Prostate gland (tissue), 2 donors: Measurements from ENCODE around the gene ZBTB21. TPM values are rescaled to one million over a fixed set of nuclear protein-coding genes. Genes with fewer than 3 reads are reported as not detected.

Source experiments
- DNase-seq: peaks from one replicate; pipeline ENCODE4 v3.0.0-alpha.2; 2019; ENCODE audit warnings: low spot score
- H3K27ac ChIP-seq, 2 donors: fragments of 200-600 bp; sonication (generic); 2 replicates each; pipeline ENCODE4 v1.5.1; 2017 to 2019
- H3K27me3 ChIP-seq: fragments of 200-600 bp; sonication (generic); replicated peaks from 2 replicates; pipeline ENCODE4 v1.5.1; 2019; ENCODE audit not compliant: insufficient read depth
- H3K36me3 ChIP-seq, 2 donors: fragments of 200-600 bp; sonication (generic); 1 replicate in 1 of 2; 2 replicates in 1 of 2; pipeline versions ENCODE4 v1.5.1 to v1.8.1; 2017 to 2019
- H3K4me1 ChIP-seq: fragments of 200-600 bp; sonication (generic); replicated peaks from 2 replicates; pipeline ENCODE4 v1.5.1; 2019
- H3K4me3 ChIP-seq, 2 donors: fragments of 200-600 bp; sonication (generic); 2 replicates each; pipeline ENCODE4 v1.5.1; 2017 to 2019
- H3K9me3 ChIP-seq: fragments of 200-600 bp; sonication (generic); 2 replicates; pipeline ENCODE4 v1.5.1; 2017
- POLR2A ChIP-seq: fragments of 450-650 bp; IDR thresholded peaks from one replicate; pipeline ENCODE4 v1.6.1; 2016; ENCODE audit warnings: antibody characterized with exemption, mild to moderate bottlenecking
- POLR2AphosphoS5 ChIP-seq: sonication (generic); formaldehyde crosslinking; IDR thresholded peaks from one replicate; pipeline ENCODE4 v1.6.1; 2017; ENCODE audit warnings: antibody characterized with exemption
- WGBS: methylation state at CpG from one replicate; pipeline ENCODE4 v1.1.5; 2018; 5-methylcytosine and 5-hydroxymethylcytosine counted together
- intact Hi-C: fragments of 100-400 bp; cut with DNase I; formaldehyde crosslinking; loops from one replicate; pipeline ENCODE4 v1.14.2; 2022
- total RNA-seq, 2 donors: library from RNA; depleted of rRNA; stranded (reverse); fragments of >200 nt; gene quantifications; one replicate each; pipeline ENCODE4 v1.1.0, GENCODE V29; 2016
- TF ChIP-seq, protein P1 (sequence below), 4 experiments: fragments of 200-600 bp in 2 of 4; fragments of 450-650 bp in 2 of 4; sonication (generic) in 2 of 4; IDR thresholded peaks; 1 replicate in 3 of 4; 2 replicates in 1 of 4; pipeline ENCODE4 v1.5.1; 2016 to 2019; ENCODE audit warnings: antibody characterized with exemption in 4 of 4, mild to moderate bottlenecking in 2 of 4, moderate library complexity in 2 of 4

ZBTB21 gene
- total RNA-seq, 2 donors from 2014 or later = 12.3 to 13.6 TPM

DNA sequence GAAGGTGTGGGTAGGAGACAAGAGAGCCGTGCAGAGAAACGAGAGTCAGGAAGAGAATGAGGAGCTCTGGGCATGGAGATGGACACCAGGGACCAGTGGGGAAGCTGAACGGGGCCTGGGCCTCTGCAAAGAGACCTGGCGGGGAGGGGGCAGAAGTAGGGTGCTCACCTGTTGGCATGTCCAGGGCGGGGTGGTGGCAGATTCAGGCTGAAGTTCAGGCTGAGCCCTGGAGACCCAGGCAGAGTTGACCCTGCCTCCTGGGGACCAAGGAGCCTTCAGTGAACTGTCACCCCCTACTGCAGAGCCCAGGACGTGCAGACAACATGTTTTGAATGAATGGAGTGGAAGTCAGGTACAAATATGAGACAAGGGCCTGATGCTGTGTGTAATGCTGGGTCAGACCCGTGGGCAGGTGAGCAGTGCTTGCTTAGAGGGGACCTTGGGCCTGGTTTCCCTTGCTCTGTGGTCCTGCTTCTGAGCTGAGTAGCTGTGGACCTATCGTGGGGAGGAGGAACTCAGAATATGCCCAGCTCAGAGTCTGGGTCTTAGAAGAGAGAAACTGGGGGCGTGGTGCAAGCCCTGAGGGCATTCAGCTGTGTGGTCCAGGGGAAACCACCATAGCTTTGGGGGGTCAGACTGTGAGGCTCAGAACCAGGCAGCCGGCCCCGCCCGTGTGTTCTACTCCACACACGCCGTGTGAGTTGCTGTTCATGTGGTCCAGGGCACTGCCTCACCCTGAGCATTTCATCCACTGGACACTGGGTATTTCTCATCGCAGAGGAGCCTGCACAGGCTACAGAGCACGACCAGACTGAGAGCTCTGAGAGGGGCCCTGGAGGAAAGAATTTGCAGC is 39.6 kb upstream of the ZBTB21 start:
- no peaks in the 10 kb centered on the region for H3K9me3 ChIP-seq
- H3K4me3 ChIP-seq = no peak overlapping the region
- DNase-seq = no peak
- no peaks in the 10 kb centered on the region for H3K27me3 ChIP-seq
- TF ChIP-seq, protein P1, sequence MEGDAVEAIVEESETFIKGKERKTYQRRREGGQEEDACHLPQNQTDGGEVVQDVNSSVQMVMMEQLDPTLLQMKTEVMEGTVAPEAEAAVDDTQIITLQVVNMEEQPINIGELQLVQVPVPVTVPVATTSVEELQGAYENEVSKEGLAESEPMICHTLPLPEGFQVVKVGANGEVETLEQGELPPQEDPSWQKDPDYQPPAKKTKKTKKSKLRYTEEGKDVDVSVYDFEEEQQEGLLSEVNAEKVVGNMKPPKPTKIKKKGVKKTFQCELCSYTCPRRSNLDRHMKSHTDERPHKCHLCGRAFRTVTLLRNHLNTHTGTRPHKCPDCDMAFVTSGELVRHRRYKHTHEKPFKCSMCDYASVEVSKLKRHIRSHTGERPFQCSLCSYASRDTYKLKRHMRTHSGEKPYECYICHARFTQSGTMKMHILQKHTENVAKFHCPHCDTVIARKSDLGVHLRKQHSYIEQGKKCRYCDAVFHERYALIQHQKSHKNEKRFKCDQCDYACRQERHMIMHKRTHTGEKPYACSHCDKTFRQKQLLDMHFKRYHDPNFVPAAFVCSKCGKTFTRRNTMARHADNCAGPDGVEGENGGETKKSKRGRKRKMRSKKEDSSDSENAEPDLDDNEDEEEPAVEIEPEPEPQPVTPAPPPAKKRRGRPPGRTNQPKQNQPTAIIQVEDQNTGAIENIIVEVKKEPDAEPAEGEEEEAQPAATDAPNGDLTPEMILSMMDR (IDR thresholded peaks at IDR 0.05) = no peak
- TF ChIP-seq POLR2AphosphoS5 (no peak), POLR2A (no peak)
- no peak overlapping the region for H3K27ac ChIP-seq
- WGBS = 90% methylated on average over 16 of the region's 16 CpGs
- intact Hi-C loops = no loop called here
- H3K36me3 ChIP-seq = no peaks in the 10 kb centered on the region
- H3K4me1 ChIP-seq = no peaks in the 10 kb centered on the region

DNA sequence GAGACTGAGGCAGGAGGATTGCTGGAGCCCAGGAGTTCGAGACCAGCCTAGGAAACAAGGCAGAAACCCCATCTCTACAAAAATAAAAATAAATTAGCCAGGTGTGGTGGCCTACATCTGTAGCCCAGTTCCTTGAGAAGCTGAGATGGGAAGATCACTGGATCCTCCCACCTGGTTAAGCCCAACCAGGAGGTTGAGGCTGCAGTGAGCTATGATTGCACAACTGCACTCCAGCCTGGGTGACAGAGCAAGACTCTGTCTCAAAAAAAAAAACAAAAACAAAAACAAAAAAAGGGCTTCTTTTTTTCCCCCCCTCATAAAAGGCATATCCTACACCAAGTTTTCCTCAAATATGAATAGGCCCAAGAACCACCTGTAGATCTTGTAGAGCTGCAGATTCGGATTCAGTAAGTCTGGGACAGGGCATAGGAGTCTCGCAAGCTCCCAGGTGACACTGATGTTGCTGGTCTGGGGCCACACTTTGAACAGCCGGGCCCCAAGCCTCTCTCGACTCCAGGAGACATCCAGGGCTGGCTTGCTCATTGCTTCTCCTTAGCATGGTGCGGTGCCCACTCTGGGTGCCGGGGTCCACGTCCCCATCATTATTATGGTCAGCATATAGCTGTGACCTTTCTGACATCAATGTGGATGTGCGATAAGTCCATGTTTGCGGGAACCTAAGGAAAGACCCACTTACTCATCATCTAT is 38.9 kb upstream of the ZBTB21 start:
- Histone ChIP-seq H3K27me3 (no peaks in the 10 kb centered on the region), H3K4me1 (no peaks in the 10 kb centered on the region), H3K4me3 (no peak overlapping the region), H3K36me3 (no peaks in the 10 kb centered on the region), H3K27ac (no peak overlapping the region), H3K9me3 (no peaks in the 10 kb centered on the region)
- WGBS = 87% methylated on average over 10 of the region's 10 CpGs
- intact Hi-C loops = no loop called here
- TF ChIP-seq, protein P1 (IDR thresholded peaks at IDR 0.05) = no peak
- TF ChIP-seq POLR2AphosphoS5 = no peak
- no peak for TF ChIP-seq POLR2A
- no peak for DNase-seq

DNA sequence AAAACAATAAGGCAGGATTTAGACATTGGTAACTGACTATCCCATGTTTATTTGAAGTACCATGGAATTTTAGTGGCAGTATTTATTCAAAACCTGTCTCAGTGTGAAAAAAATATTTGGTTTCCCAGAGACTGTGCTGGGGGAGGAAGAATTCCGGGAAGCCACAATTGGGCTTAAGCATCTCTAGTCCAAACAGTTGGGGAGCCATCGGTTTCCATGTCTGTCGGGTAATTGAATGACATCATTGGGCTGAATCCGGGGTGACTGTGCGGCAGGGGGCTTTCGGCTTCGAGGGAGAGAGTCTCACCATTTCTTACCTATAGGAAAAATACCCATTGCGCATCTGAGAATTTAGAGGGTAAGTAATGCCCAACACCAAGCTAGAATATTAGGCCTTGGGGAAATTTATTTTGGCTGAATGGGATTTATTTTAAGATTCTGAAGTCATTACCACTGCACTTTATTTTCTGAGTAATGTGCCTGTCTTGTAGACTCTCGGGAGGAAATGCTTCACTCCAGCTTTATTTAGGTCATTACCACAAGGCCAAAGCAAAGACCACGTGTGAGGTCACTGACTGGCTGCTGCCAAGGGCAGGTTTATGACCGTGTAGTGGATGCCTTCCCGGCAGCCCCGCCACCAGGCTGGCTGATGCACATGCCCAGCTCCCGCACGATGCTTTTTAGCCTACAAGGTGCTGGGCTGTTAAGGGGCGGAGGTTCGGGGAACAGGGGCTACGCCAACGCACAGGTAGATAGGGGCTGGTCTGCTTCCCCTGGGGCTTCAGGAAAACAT is 37.9 kb upstream of the ZBTB21 start:
- H3K4me1 ChIP-seq = no peaks in the 10 kb centered on the region
- H3K27ac ChIP-seq = no peak overlapping the region
- no peaks in the 10 kb centered on the region for H3K27me3 ChIP-seq
- intact Hi-C loops = no loop called here
- TF ChIP-seq POLR2A (no peak), POLR2AphosphoS5 (no peak)
- TF ChIP-seq, protein P1 (IDR thresholded peaks at IDR 0.05) = no peak
- WGBS = 76% methylated on average over 19 of the region's 19 CpGs
- no peaks in the 10 kb centered on the region for H3K9me3 ChIP-seq
- DNase-seq = no peak
- no peak overlapping the region for H3K4me3 ChIP-seq
- no peaks in the 10 kb centered on the region for H3K36me3 ChIP-seq

DNA sequence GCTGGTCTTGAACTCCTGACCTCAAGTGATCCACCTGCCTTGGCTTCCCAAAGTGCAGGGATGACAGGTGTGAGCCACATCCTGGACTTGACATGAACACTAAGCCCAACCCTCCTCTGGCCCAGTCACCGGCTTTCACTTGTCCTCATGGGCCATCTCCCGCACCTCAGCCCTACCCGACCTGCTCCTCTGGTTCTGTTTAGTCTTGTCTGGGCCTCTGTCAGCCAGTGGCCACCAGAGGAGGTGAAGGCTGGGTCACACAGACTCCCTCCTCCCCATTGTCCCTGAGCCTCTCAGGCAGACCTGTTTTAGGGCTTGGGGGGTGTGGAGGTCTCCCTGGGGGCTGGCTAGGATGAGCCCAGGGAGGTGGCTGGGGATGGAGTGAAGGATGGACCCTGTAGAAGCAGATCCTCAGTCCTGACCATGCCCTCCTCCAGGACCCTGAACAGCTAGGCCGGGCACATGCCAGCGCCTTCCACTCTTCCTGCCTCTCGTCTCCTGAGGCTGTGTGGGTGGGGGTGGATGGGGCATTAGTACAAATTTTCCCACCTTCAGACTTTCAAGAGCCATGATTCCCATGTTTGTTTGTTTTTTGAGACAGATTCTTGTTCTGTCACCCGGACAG is 34.8 kb upstream of the ZBTB21 start:
- DNase-seq = no peak
- no peaks in the 10 kb centered on the region for H3K36me3 ChIP-seq
- 68% methylated on average over 7 of the region's 7 CpGs for WGBS
- TF ChIP-seq, protein P1 (IDR thresholded peaks at IDR 0.05) = no peak
- TF ChIP-seq POLR2AphosphoS5 = no peak
- TF ChIP-seq POLR2A = no peak
- no peaks in the 10 kb centered on the region for H3K9me3 ChIP-seq
- H3K27me3 ChIP-seq = no peaks in the 10 kb centered on the region
- intact Hi-C loops = no loop called here
- H3K4me3 ChIP-seq = no peak overlapping the region
- no peaks in the 10 kb centered on the region for H3K4me1 ChIP-seq
- H3K27ac ChIP-seq = no peak overlapping the region
